Chondrocyte (in vitro differentiated cells): ENCODE data around the gene GP1BB. TPM values are rescaled to one million over a fixed set of nuclear protein-coding genes. Genes with fewer than 3 reads are reported as not detected.
A peak's percentile ranks its signal among the peaks of the same experiment; 100 is the strongest.

Source experiments
- DNase-seq: peaks from one replicate; pipeline ENCODE4 v3.0.0; 2021; ENCODE audit warnings: mixed read lengths, low spot score
- H3K27ac Mint-ChIP-seq: one replicate; pipeline ENCODE4 v1.8.0; 2021; ENCODE audit warnings: mild to moderate bottlenecking, moderate library complexity, mixed read lengths; ENCODE audit not compliant: unreplicated experiment
- H3K27me3 Mint-ChIP-seq: 2 replicates; pipeline ENCODE4 v1.8.0; 2021; ENCODE audit warnings: low read depth, mixed read lengths
- H3K36me3 Mint-ChIP-seq: 2 replicates; pipeline ENCODE4 v1.8.0; 2021; ENCODE audit warnings: low read depth, mixed read lengths
- H3K4me1 Mint-ChIP-seq: 2 replicates; pipeline ENCODE4 v1.8.0; 2021; ENCODE audit warnings: low read depth, mild to moderate bottlenecking, mixed read lengths
- H3K4me3 Mint-ChIP-seq: one replicate; pipeline ENCODE4 v1.8.0; 2021; ENCODE audit warnings: mild to moderate bottlenecking, moderate library complexity, mixed read lengths; ENCODE audit not compliant: unreplicated experiment
- H3K9me3 Mint-ChIP-seq: 2 replicates; pipeline ENCODE4 v1.8.0; 2021; ENCODE audit warnings: low read depth, mixed read lengths
- total RNA-seq: library from RNA; stranded (reverse); gene quantifications from 3 replicates; pipeline ENCODE4 v1.2.1, GENCODE V29; 2021
- TF ChIP-seq, protein P1 (sequence below): fragments of 200-600 bp; sonication (generic); IDR thresholded peaks from 2 replicates; pipeline ENCODE4 v1.5.0; 2021; ENCODE audit warnings: antibody characterized with exemption, mild to moderate bottlenecking, moderate library complexity

GP1BB gene
- total RNA-seq, 1 donor from 2014 or later: 56.0 TPM

DNA sequence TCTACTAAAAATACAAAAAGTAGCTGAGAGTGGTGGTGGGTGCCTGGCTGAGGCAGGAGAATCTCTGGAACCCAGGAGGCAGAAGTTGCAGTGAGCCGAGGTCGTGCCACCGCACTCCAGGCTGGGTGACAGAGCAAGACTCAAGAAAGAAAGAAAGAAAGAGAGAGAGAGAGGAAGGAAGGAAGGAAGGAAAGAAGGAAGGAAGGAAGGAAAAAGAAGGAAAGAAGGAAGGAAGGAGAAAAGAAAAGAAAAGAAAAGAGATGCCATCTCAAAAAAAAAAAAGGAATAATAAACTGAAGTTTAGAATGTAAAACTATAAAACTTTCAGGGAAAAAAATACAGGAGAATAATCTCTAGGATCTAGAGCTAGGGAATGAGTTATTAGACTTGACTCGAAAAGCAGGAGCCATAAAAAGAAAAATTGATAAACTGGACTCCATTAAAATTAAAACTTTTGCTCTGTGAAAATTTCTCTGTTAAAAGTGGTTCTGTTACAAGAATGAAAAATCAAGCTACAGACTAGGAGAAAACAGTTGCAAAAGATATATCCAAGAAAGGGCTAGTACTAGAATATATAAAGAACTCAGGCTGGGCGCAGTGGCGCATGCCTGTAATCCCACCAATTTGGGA lies 22.4 kb upstream of the GP1BB start:
- Mint-ChIP-seq H3K4me3 (no peak overlapping the region), H3K9me3 (no peaks in the 10 kb centered on the region), H3K27me3 (no peaks in the 10 kb centered on the region), H3K36me3 (no peaks in the 10 kb centered on the region), H3K27ac (no peak overlapping the region), H3K4me1 (peaks cover 6% of the 10 kb centered on the region)
- peak; percentile 18 for DNase-seq
- TF ChIP-seq, protein P1, sequence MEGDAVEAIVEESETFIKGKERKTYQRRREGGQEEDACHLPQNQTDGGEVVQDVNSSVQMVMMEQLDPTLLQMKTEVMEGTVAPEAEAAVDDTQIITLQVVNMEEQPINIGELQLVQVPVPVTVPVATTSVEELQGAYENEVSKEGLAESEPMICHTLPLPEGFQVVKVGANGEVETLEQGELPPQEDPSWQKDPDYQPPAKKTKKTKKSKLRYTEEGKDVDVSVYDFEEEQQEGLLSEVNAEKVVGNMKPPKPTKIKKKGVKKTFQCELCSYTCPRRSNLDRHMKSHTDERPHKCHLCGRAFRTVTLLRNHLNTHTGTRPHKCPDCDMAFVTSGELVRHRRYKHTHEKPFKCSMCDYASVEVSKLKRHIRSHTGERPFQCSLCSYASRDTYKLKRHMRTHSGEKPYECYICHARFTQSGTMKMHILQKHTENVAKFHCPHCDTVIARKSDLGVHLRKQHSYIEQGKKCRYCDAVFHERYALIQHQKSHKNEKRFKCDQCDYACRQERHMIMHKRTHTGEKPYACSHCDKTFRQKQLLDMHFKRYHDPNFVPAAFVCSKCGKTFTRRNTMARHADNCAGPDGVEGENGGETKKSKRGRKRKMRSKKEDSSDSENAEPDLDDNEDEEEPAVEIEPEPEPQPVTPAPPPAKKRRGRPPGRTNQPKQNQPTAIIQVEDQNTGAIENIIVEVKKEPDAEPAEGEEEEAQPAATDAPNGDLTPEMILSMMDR: no peak

GRCh38 chr22:19701420-19702145 lies 21.8 kb upstream of the GP1BB start:
- Mint-ChIP-seq H3K27me3 (no peaks in the 10 kb centered on the region), H3K4me3 (no peak overlapping the region), H3K9me3 (no peaks in the 10 kb centered on the region), H3K4me1 (peaks cover under 1% of the 10 kb centered on the region), H3K36me3 (no peaks in the 10 kb centered on the region), H3K27ac (no peak overlapping the region)
- TF ChIP-seq, protein P1: no peak
- DNase-seq: peak; percentile 24

DNA sequence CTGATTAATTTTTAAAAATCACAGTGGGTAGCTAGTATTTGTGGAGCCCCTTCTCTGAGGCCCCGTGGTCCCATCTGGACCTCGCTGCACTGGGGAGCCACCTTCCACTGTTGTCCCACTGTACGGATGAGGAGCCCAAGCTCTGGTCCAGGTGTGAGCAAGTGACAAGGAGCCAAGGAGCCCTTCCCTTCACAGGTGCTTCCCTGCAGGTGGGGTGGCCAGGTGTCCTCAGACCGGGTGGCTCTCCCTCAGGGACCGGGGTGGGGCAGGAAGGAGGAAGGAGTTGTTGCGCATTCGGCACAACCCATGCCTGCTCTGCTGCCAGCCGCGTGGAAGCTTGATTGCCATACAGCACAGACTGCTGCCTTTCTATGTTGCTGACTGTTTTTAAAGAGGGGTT lies 19.5 kb upstream of the GP1BB start:
- H3K4me1 Mint-ChIP-seq: no peaks in the 10 kb centered on the region
- no peak overlapping the region for H3K4me3 Mint-ChIP-seq
- H3K27me3 Mint-ChIP-seq: no peaks in the 10 kb centered on the region
- no peak overlapping the region for H3K27ac Mint-ChIP-seq
- peak; percentile 79 for DNase-seq
- no peaks in the 10 kb centered on the region for H3K36me3 Mint-ChIP-seq
- no peaks in the 10 kb centered on the region for H3K9me3 Mint-ChIP-seq
- TF ChIP-seq, protein P1: no peak

- Mint-ChIP-seq H3K27ac (no peak overlapping the region), H3K4me3 (no peak overlapping the region), H3K36me3 (no peaks in the 10 kb centered on the region), H3K9me3 (no peaks in the 10 kb centered on the region), H3K4me1 (no peaks in the 10 kb centered on the region), H3K27me3 (no peaks in the 10 kb centered on the region)
- peak; percentile 73 for DNase-seq
- TF ChIP-seq, protein P1: no peak
Measured at GRCh38 chr22:19704355-19705015, 18.9 kb upstream of the GP1BB start.

DNA sequence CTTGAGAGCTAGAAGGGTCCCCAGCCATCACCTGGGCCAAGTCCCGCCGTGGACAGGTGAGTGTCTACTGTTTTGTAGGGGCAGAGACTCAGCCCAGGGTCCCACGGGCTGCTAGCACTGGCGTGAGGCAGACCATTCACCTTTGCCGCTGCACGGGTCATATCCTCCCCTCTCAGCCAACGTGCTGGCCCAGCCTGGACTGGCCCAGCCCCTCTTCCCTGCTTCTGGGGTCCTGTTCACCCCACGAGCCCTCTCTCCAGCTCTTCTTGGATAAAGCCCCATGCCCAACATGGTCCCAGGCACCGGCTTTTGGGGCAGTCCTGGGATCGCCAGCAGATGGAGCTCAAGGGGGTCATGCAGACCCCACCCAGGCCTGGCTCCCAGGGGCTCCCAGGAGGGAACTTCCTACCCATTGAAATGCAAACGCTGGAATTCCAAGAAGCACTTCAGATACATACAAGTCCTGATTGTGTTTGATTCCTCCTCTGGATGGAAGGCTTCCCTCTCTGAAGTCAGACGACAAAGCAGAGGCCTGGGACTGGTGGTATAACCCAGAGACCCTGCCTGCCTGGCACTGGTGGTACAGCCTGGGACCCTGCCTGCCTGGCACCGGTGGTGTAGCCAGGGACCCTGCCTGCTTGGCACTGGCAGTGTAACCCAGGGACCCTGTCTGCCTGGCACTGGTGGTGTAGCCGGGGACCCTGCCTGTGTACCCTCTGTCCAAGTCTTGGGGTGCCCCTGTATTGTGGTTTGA lies 18.0 kb upstream of the GP1BB start:
- Mint-ChIP-seq H3K36me3 (no peaks in the 10 kb centered on the region), H3K9me3 (no peaks in the 10 kb centered on the region), H3K4me3 (no peak overlapping the region), H3K27me3 (no peaks in the 10 kb centered on the region), H3K27ac (no peak overlapping the region), H3K4me1 (no peaks in the 10 kb centered on the region)
- DNase-seq: peak; percentile 74
- TF ChIP-seq, protein P1: peak; percentile 39
